GM12878 (cell line): ENCODE data around the gene OR12D2. TPM values are rescaled to one million over a fixed set of nuclear protein-coding genes. Genes with fewer than 3 reads are reported as not detected.
"Not testable (repeated sequence)": the region's sequence is repeated elsewhere in the genome, so short reads cannot be mapped to it uniquely, and the experiment has no call there.

Experiments used
- ATAC-seq: fragments of 200-7000 bp; cut with Tn5 transposase; 3 replicates; pipeline ENCODE4 v1.9.1; 2020; ENCODE audit warnings: mild to moderate bottlenecking, moderate library complexity
- BruUV-seq: library from RNA; stranded (reverse); fragments of 400-500 nt; replicated peaks from 2 replicates; lab custom pipeline; 2021; lab: Mats Ljungman, UMichigan
- CTCF ChIA-PET: fragments of 300-600 bp; sonication (Branson Sonifier 250); formaldehyde crosslinking; extraction: SDS; loops from one replicate; lab custom pipeline; 2021; ENCODE audit warnings: inconsistent platforms; lab: Yijun Ruan, JAX
- POLR2A ChIA-PET: fragments of 350-600 bp; formaldehyde crosslinking; extraction: SDS; loops from one replicate; lab custom pipeline; 2021; ENCODE audit warnings: inconsistent platforms; lab: Charles Lee
- RAD21 ChIA-PET: fragments of 300-600 bp; sonication (Branson Sonifier 250); formaldehyde crosslinking; loops from one replicate; lab custom pipeline; 2023; ENCODE audit warnings: antibody characterized with exemption; ENCODE audit not compliant: unreplicated experiment; lab: Charles Lee
- SMC1A ChIA-PET: fragments of 300-600 bp; sonication (Branson Sonifier 250); formaldehyde crosslinking; loops from one replicate; lab custom pipeline; 2023; ENCODE audit not compliant: unreplicated experiment, uncharacterized antibody; lab: Charles Lee
- DNase-seq: peaks from one replicate; pipeline ENCODE4 v3.0.0-alpha.2; 2011; ENCODE audit warnings: low read depth, low spot score
- FAIRE-seq: peaks from 3 replicates; lab custom pipeline; 2011; peaks lifted over from hg19 to GRCh38; lab: Jason Lieb, UNC
- H2AFZ ChIP-seq: 2 replicates; pipeline ENCODE4 v1.6.0; 2011; ENCODE audit warnings: low read depth, low read length, control low read depth; ENCODE audit not compliant: control insufficient read depth
- H3K27ac ChIP-seq: 2 replicates; pipeline ENCODE4 v1.5.1; 2011; ENCODE audit warnings: control low read depth; ENCODE audit not compliant: control insufficient read depth, insufficient read depth
- H3K27me3 ChIP-seq, 2 experiments: replicated peaks in 1 of 2; 2 replicates each; pipeline versions ENCODE4 v1.6.0 to v1.6.1; 2011; ENCODE audit warnings: low read length in 1 of 2; ENCODE audit not compliant: control insufficient read depth in 2 of 2, insufficient read depth in 2 of 2
- H3K36me3 ChIP-seq, 2 experiments: 2 replicates each; pipeline ENCODE4 v1.5.1; 2011; ENCODE audit warnings: low read length in 1 of 2; ENCODE audit not compliant: control insufficient read depth in 2 of 2, insufficient read depth in 2 of 2
- H3K4me1 ChIP-seq: 2 replicates; pipeline ENCODE4 v1.6.1; 2011; ENCODE audit warnings: mild to moderate bottlenecking, low read length, moderate library complexity, mixed read lengths; ENCODE audit not compliant: control insufficient read depth, insufficient read depth
- H3K4me2 ChIP-seq: 2 replicates; pipeline ENCODE4 v1.6.0; 2011; ENCODE audit warnings: control low read depth; ENCODE audit not compliant: control insufficient read depth, insufficient read depth
- H3K4me3 ChIP-seq: fragments of 200-600 bp; sonication (generic); 2 replicates; pipeline ENCODE4 v1.5.1; 2016
- H3K79me2 ChIP-seq: 2 replicates; pipeline ENCODE4 v1.6.0; 2011; ENCODE audit warnings: low read length; ENCODE audit not compliant: control insufficient read depth, insufficient read depth
- H3K9ac ChIP-seq: 2 replicates; pipeline ENCODE4 v1.8.0; 2011; ENCODE audit warnings: low read length, control low read depth, mixed read lengths; ENCODE audit not compliant: control insufficient read depth, insufficient read depth
- H3K9me3 ChIP-seq: replicated peaks from 3 replicates; pipeline ENCODE4 v1.5.1; 2011; ENCODE audit warnings: mild to moderate bottlenecking, low read length; ENCODE audit not compliant: control insufficient read depth, insufficient read depth
- H4K20me1 ChIP-seq: 2 replicates; pipeline ENCODE4 v1.6.0; 2011; ENCODE audit not compliant: control insufficient read depth, insufficient read depth
- ATF3 ChIP-seq: IDR thresholded peaks from 2 replicates; pipeline ENCODE4 v1.6.1; 2011; ENCODE audit warnings: low read depth, mild to moderate bottlenecking, low read length, moderate library complexity, borderline replicate concordance; ENCODE audit errors: extremely low read depth
- CREB1 ChIP-seq: IDR thresholded peaks from 2 replicates; pipeline ENCODE4 v1.6.1; 2012; ENCODE audit warnings: low read depth, mild to moderate bottlenecking, inconsistent platforms
- EED ChIP-seq: sonication (generic); IDR thresholded peaks from 2 replicates; pipeline ENCODE4 v1.6.1; 2016; ENCODE audit warnings: antibody characterized with exemption, low read depth
- EP300 ChIP-seq, 2 experiments: fragments of 150-350 bp in 1 of 2; IDR thresholded peaks; 2 replicates each; pipeline ENCODE4 v1.6.1; 2011 to 2012; ENCODE audit warnings: low read depth in 2 of 2, low read length in 2 of 2, borderline replicate concordance in 1 of 2, improper control_type of control experiment in 1 of 2, inconsistent platforms in 1 of 2; ENCODE audit not compliant: control insufficient read depth in 1 of 2
- FOXM1 ChIP-seq: IDR thresholded peaks from 2 replicates; pipeline ENCODE4 v1.6.1; 2012; ENCODE audit warnings: low read depth, mild to moderate bottlenecking, inconsistent platforms, low read length, moderate library complexity
- HDAC2 ChIP-seq: fragments of 200-600 bp; sonication (generic); IDR thresholded peaks from 2 replicates; pipeline ENCODE4 v1.6.1; 2017
- KAT2A ChIP-seq: conservative IDR thresholded peaks from 2 replicates; pipeline ENCODE4 v1.6.1; 2011; ENCODE audit warnings: low read depth, low read length; ENCODE audit not compliant: control insufficient read depth
- KLF5 ChIP-seq: fragments of 450-650 bp; IDR thresholded peaks from 2 replicates; pipeline ENCODE4 v1.6.1; 2014; ENCODE audit warnings: mild to moderate bottlenecking; ENCODE audit not compliant: partially characterized antibody
- LARP7 ChIP-seq: fragments of 450-650 bp; IDR thresholded peaks from 2 replicates; pipeline ENCODE4 v1.6.1; 2017; ENCODE audit warnings: mild to moderate bottlenecking
- NR2C1 ChIP-seq: fragments of 450-650 bp; IDR thresholded peaks from 2 replicates; pipeline ENCODE4 v1.6.1; 2017; ENCODE audit warnings: antibody characterized with exemption, mild to moderate bottlenecking, moderate library complexity
- NR2F1 ChIP-seq: fragments of 450-650 bp; conservative IDR thresholded peaks from 2 replicates; pipeline ENCODE4 v1.6.1; 2017; ENCODE audit warnings: mild to moderate bottlenecking
- POLR2A ChIP-seq: IDR thresholded peaks from 2 replicates; pipeline ENCODE4 v1.6.1; 2011; ENCODE audit warnings: low read depth, mild to moderate bottlenecking, low read length
- RAD21 ChIP-seq: IDR thresholded peaks from 2 replicates; pipeline ENCODE4 v1.6.1; 2011; ENCODE audit warnings: mild to moderate bottlenecking, low read depth, low read length, moderate library complexity; ENCODE audit not compliant: insufficient read depth
- SMAD5 ChIP-seq: IDR thresholded peaks from 2 replicates; pipeline ENCODE4 v1.6.1; 2016; ENCODE audit warnings: antibody characterized with exemption, low read depth
- SPI1 ChIP-seq: IDR thresholded peaks from 2 replicates; pipeline ENCODE4 v1.6.1; 2011; ENCODE audit warnings: low read depth, mild to moderate bottlenecking, low read length, moderate library complexity, borderline replicate concordance; ENCODE audit not compliant: insufficient read depth
- YBX1 ChIP-seq: fragments of 450-650 bp; IDR thresholded peaks from 2 replicates; pipeline ENCODE4 v1.6.1; 2016; ENCODE audit warnings: antibody characterized with exemption
- ZNF207 ChIP-seq: fragments of 450-650 bp; IDR thresholded peaks from 2 replicates; pipeline ENCODE4 v1.6.1; 2014; ENCODE audit warnings: antibody characterized with exemption, mild to moderate bottlenecking, borderline replicate concordance
- ZZZ3 ChIP-seq: IDR thresholded peaks from 2 replicates; pipeline ENCODE4 v1.6.1; 2011; ENCODE audit warnings: low read depth; ENCODE audit not compliant: control insufficient read depth, insufficient read length
- WGBS: methylation state at CpG from one replicate; pipeline ENCODE4 v1.1.6; 2016; ENCODE audit warnings: low lambda C conversion rate; ENCODE audit not compliant: insufficient replicate concordance, insufficient coverage; ENCODE audit errors: missing lambda C conversion rate; 5-methylcytosine and 5-hydroxymethylcytosine counted together
- in situ Hi-C: fragments of 300-500 bp; cut with MboI; formaldehyde crosslinking; loops from 9 replicates; pipeline ENCODE4 v1.14.3; 2018; ENCODE audit warnings: mixed read lengths
- intact Hi-C: fragments of 100-400 bp; cut with micrococcal nuclease; formaldehyde crosslinking; loops from one replicate; pipeline ENCODE4 v1.14.2; 2022; ENCODE audit not compliant: unreplicated experiment
- polyA plus RNA-seq, 11 experiments: library from polyadenylated mRNA; depleted of rRNA in 4 of 11; unstranded in 6 of 11; stranded (reverse) in 5 of 11; fragments of >200 nt; fragmentation: Nextera tagmentation in 4 of 11; fragmentation: Illumina TruSeq in 1 of 11; extraction: Ambion mirVana in 4 of 11; extraction: Trizol in 1 of 11; gene quantifications; 1 replicate in 1 of 11; 2 replicates in 10 of 11; pipeline versions ENCODE4 v1.2.1 to v1.2.3, GENCODE V29; 2011 to 2016; ENCODE audit warnings: inconsistent platforms in 2 of 11, missing spikeins in 2 of 11, low read depth in 1 of 11
- total RNA-seq, 4 experiments: library from RNA; depleted of rRNA in 3 of 4; stranded (reverse); fragments of >200 nt in 3 of 4; fragmentation: Illumina TruSeq in 1 of 4; extraction: Trizol in 1 of 4; gene quantifications; 2 replicates each; pipeline versions ENCODE4 v1.2.1 to v1.2.3, GENCODE V29; 2013 to 2021

Gene OR12D2
- total and polyA plus RNA-seq, 10 of the 15 experiments (the other 5 are each of a cell fraction or from before 2014, with no cell fraction given): not detected

- 0% methylated on average over 1 of the region's 1 CpG for WGBS
- no peak for ATAC-seq
Measured at GRCh38 chr6:29442719-29443118, 47.3 kb downstream of the OR12D2 start.

GRCh38 chr6:29444031-29444430 lies 48.6 kb downstream of the OR12D2 start:
- H3K4me2 ChIP-seq, BruUV-seq, POLR2A ChIA-PET, H3K27me3 ChIP-seq, FAIRE-seq, H2AFZ ChIP-seq, RAD21 ChIA-PET, intact Hi-C loops, H3K27ac ChIP-seq, in situ Hi-C loops, CTCF ChIA-PET, H3K4me1 ChIP-seq, DNase-seq, H3K4me3 ChIP-seq, H3K9me3 ChIP-seq, H3K9ac ChIP-seq, H3K36me3 ChIP-seq, H3K79me2 ChIP-seq, SMC1A ChIA-PET, H4K20me1 ChIP-seq, ATAC-seq: not testable (repeated sequence)
- WGBS: 0% methylated on average over 1 of the region's 1 CpG

More at GRCh38 chr6:29442719-29443118, 47.3 kb downstream of the OR12D2 start:
- no peaks in the 10 kb centered on the region for H4K20me1 ChIP-seq
- H3K79me2 ChIP-seq: no peaks in the 10 kb centered on the region
- ChIA-PET POLR2A (no interaction called here), SMC1A (no interaction called here), CTCF (no interaction called here), RAD21 (no interaction called here)
- H3K9me3 ChIP-seq: no peaks in the 10 kb centered on the region
- no peak overlapping the region for H2AFZ ChIP-seq
- FAIRE-seq (no peak), DNase-seq (no peak)
- H3K27me3 ChIP-seq: no peaks in the 10 kb centered on the region; a peak in 1 of 4 replicates
- H3K36me3 ChIP-seq: no peaks in the 10 kb centered on the region
- H3K4me1 ChIP-seq: no peaks in the 10 kb centered on the region
- intact Hi-C loops: no loop called here
- no peak overlapping the region for H3K4me3 ChIP-seq
- in situ Hi-C loops: no loop called here
- TF ChIP-seq POLR2A: no peak
- no peak for TF ChIP-seq ZZZ3
- no peak for TF ChIP-seq HDAC2
- no peak for TF ChIP-seq SMAD5
- no peak for TF ChIP-seq KLF5
- no peak for TF ChIP-seq EP300 (IDR thresholded peaks at IDR 0.05; ENCODE audit: borderline replicate concordance in 1 of 2, control insufficient read depth in 1 of 2, low read depth in 2 of 2, low read length in 2 of 2)
- no peak for TF ChIP-seq ZNF207
- no peak for TF ChIP-seq CREB1
- no peak for TF ChIP-seq NR2C1
- TF ChIP-seq KAT2A: no peak
- no peak for TF ChIP-seq FOXM1
- TF ChIP-seq SPI1: no peak
- TF ChIP-seq YBX1: no peak
- no peak for TF ChIP-seq RAD21
- no peak for TF ChIP-seq ATF3
- TF ChIP-seq LARP7: no peak
- no peak for TF ChIP-seq EED
- no peak for TF ChIP-seq NR2F1
- BruUV-seq: no TSS peak
- H3K9ac ChIP-seq: no peak overlapping the region
- H3K27ac ChIP-seq: no peak overlapping the region
- H3K4me2 ChIP-seq: no peak overlapping the region
